Small intestine (tissue), 7 donors: ENCODE data around the gene PDE10A. TPM values are rescaled to one million over a fixed set of nuclear protein-coding genes. Genes with fewer than 3 reads are reported as not detected.

Experiments used
- DNase-seq, 2 donors: peaks; one replicate each; pipeline versions ENCODE4 v3.0.0 to v3.0.0-alpha.2; 2013
- FAIRE-seq: peaks from 2 replicates; lab custom pipeline; 2012; peaks lifted over from hg19 to GRCh38; lab: Jason Lieb, UNC
- H3K27ac ChIP-seq, 3 donors: one replicate each; pipeline ENCODE4 v1.5.1; 2013; ENCODE audit warnings: low read length in 2 of 3, mild to moderate bottlenecking in 2 of 3, control low read depth in 1 of 3, inconsistent platforms in 1 of 3, low read depth in 1 of 3, moderate library complexity in 1 of 3
- H3K27me3 ChIP-seq, 3 donors: one replicate each; pipeline ENCODE4 v1.6.1; 2013; ENCODE audit warnings: low read length in 3 of 3, inconsistent platforms in 1 of 3; ENCODE audit not compliant: control insufficient read depth in 3 of 3, insufficient read depth in 3 of 3
- H3K36me3 ChIP-seq, 3 donors: one replicate each; pipeline ENCODE4 v1.6.1; 2013; ENCODE audit warnings: low read length in 3 of 3, inconsistent platforms in 1 of 3, low read depth in 1 of 3, mild to moderate bottlenecking in 1 of 3, moderate library complexity in 1 of 3; ENCODE audit not compliant: control insufficient read depth in 3 of 3, insufficient read depth in 2 of 3
- H3K4me1 ChIP-seq, 3 donors: one replicate each; pipeline ENCODE4 v1.6.1; 2013; ENCODE audit warnings: low read length in 2 of 3, inconsistent platforms in 1 of 3, low read depth in 1 of 3, mild to moderate bottlenecking in 1 of 3, moderate library complexity in 1 of 3; ENCODE audit not compliant: control insufficient read depth in 3 of 3, insufficient read depth in 2 of 3
- H3K4me3 ChIP-seq, 3 donors: one replicate each; pipeline ENCODE4 v1.5.1; 2013; ENCODE audit warnings: low read length in 3 of 3, control low read depth in 1 of 3, inconsistent platforms in 1 of 3, low read depth in 1 of 3, mild to moderate bottlenecking in 1 of 3, moderate library complexity in 1 of 3
- H3K9me3 ChIP-seq, 2 donors: one replicate each; pipeline ENCODE4 v1.6.1; 2013; ENCODE audit warnings: low read depth in 1 of 2, low read length in 1 of 2; ENCODE audit not compliant: control insufficient read depth in 2 of 2, insufficient read depth in 1 of 2
- WGBS, 3 donors: extraction: QIAGEN DNeasy Blood & Tissue Kit; methylation state at CpG; one replicate each; pipeline ENCODE4 v1.1.7; 2013; 5-methylcytosine and 5-hydroxymethylcytosine counted together
- polyA plus RNA-seq, 4 donors: library from polyadenylated mRNA; stranded (reverse) in 3 of 4; unstranded in 1 of 4; fragments of 200-250 nt in 3 of 4; fragments of 120-200 nt in 1 of 4; gene quantifications; one replicate each; pipeline versions ENCODE4 v1.2.1 to v1.2.3, GENCODE V29; 2013
- donor health status: healthy with polysubstance abuse.
- donor health status: control.
- donor health status: control.
- donor health status: Bipolar disorder and iron deficiency.
- donor health status: healthy.

The PDE10A gene
- polyA plus RNA-seq, 4 donors, result 0.22 to 2.0 (median 0.90) TPM

DNA sequence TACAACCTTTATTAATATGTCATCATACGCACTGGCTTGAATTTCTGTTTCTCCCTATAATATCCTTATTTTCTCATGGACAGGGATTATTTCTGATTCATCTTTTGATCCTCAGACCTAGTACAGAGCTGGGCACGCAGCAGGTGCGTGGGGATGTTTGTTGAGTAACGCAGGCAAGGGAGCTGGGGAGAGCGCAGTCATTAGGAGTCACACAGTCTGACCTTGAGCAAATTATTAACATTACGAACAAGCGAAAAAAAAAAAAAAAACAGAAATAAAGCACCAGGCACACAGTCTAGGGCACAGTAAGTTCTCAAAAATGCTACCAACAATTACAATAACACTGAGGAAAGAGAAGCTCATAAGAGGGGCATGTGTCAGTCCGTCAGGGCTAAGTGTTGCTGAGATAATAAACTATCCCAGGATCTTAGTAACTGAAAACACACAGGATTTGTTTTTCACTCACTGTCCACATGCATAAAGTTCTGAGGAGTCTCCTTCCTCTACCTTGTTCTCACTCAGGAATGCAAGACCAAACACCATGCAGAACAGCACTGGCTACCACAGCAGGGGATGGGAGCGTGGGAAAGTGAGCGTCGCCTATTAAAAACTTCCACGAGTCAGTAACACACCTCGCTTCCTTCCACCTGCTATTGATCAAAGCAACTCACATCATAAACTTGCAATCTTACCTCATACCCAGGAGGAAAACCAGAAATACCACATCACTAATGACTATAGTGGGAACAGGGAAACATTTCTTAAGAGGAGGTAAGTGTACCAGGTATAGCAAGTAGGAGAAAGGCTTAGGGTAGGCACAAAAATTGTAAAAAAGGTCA lies 56.9 kb downstream of the PDE10A start:
- 19 to 70% (median 38%) methylated on average over 13 of the region's 13 CpGs for WGBS, 3 donors
- FAIRE-seq (no peak), DNase-seq (peak; percentile 11 to 35)
- Histone ChIP-seq H3K9me3 (peaks cover 0 to 2% of the 10 kb centered on the region in 2 donors), H3K27me3 (no peaks in the 10 kb centered on the region), H3K4me3 (no peak overlapping the region), H3K27ac (no peak overlapping the region), H3K36me3 (no peaks in the 10 kb centered on the region), H3K4me1 (no peaks in the 10 kb centered on the region)

DNA sequence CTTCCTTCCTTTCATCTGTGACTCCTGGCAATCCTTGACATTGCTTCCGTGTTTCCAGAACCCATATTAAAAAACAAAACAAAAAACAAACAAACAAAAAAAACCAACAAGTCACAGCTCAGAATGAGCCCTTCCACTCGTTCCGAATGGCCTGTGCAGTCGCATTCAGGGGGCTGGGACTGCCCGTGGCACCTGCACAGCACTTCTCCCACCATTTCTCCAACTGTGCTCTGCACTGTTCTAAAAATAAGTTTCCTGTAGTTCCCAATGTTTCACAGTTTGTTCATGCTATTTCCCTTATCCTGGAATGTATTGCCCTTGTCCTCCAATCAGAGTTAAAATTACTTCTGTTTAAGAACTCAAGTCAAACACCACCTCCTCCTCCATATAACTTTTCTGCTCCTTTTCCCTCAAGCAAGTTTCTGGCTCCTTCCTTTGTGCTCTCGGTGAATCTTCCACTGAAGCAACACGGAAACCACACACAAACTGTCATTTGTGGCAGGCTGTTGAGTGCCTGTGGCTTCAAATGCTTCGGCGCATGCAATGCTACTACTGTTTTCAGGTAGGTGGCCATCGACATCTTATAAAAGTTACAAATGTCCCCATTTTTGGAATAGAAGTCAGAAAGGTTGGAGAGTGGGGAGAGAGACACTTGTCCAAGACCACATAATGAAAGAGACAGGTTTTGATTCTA lies 57.7 kb downstream of the PDE10A start:
- Histone ChIP-seq H3K36me3 (no peaks in the 10 kb centered on the region), H3K27ac (no peak overlapping the region), H3K27me3 (no peaks in the 10 kb centered on the region), H3K4me1 (no peaks in the 10 kb centered on the region), H3K9me3 (peaks cover 0 to under 1% of the 10 kb centered on the region in 2 donors), H3K4me3 (no peak overlapping the region)
- DNase-seq (peak in 1 of 2 donors; percentile 16), FAIRE-seq (no peak)
- WGBS, 3 donors, result 46 to 75% (median 54%) methylated on average over 10 of the region's 10 CpGs

DNA sequence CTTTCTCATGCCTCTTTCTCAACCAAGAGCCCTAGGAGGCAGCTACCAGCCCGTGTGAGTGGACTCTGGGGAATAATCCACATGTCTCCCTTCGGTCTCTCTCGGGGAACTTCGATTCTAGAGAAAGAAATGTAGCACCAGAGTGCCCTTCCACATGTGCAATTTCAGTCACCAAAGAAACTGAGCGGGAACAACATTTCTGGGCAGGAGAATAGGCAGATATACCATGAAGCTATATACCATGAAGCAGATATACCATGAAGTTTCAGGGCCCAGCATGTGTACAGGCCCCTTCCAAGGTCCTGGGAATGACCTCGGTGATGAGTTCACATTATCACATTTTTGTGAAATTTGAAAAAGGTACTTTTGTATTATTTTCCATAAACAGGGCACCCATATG lies 60.8 kb downstream of the PDE10A start:
- no peak overlapping the region for H3K27ac ChIP-seq
- no peak overlapping the region for H3K4me3 ChIP-seq
- no peaks in the 10 kb centered on the region for H3K9me3 ChIP-seq
- no peaks in the 10 kb centered on the region for H3K36me3 ChIP-seq
- WGBS, 3 donors, result 83 to 91% (median 90%) methylated on average over 6 of the region's 6 CpGs
- H3K4me1 ChIP-seq, result no peaks in the 10 kb centered on the region
- FAIRE-seq, result no peak
- H3K27me3 ChIP-seq, result no peaks in the 10 kb centered on the region
- no peak for DNase-seq

DNA sequence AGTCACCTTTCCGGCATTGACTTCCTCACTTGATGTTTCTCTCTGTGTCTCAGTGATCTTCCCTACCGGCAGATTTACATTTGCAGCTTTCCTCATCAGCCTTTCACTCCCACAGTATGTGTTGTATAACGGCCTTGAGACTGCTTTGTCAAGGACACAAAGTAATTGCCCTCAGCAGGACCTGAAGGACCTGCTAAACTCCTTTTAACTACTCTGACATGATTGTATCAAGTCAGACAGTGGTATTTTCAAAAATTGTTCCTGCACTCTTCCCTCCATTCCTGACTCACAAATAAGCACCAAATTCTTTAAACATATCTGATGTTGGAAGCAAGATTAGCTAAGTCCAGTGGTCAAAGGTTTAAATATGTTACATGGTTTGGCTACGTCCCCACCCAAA lies 62.4 kb downstream of the PDE10A start:
- H3K27me3 ChIP-seq, result no peaks in the 10 kb centered on the region
- no peak overlapping the region for H3K27ac ChIP-seq
- DNase-seq (no peak), FAIRE-seq (no peak)
- 51 to 66% (median 53%) methylated on average over 4 of the region's 4 CpGs for WGBS, 3 donors
- no peaks in the 10 kb centered on the region for H3K36me3 ChIP-seq
- H3K4me3 ChIP-seq, result no peak overlapping the region
- no peaks in the 10 kb centered on the region for H3K9me3 ChIP-seq
- H3K4me1 ChIP-seq, result no peaks in the 10 kb centered on the region

DNA sequence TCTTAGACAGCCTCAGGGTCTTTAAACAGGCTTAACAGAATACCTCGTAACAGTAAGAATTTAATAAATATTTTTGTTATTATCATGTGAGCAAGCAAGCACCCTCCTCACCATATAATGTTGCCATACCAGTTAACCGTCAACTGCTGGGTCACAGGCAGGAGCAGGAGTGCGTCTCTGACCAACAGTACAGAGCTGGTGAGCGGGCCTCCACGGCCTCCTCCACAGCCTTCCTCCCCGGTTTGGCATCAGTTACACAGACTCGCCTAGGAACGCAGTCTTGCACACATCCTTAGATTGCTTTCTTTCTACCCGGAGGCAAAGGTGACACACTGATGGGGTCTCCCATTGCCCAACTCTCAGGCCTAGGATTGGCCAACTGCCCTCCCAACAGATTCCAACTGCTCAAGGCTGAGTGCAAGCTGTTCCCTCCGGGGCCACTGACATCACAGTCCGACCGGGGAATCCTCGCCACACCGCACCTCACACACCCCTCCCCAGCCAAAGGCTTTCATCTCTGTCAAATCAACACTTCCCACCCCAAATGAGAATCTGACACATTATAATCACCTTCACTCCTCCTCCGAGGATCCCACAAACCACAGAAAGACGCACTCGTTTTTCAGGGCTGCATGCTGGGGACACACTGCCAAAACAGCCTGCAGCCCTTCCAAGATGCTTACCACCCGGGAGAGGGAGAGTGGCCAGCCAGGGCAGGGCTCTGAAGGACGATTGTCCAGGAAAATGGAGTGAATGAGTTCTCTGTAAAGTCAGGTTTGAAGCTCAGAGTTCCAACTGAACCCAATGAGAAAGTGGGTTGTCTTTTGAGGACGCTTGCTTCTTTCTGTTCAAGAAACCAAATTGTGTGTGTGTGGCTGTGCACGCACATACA lies 63.2 kb downstream of the PDE10A start:
- Histone ChIP-seq H3K27ac (no peak overlapping the region), H3K36me3 (no peaks in the 10 kb centered on the region), H3K4me3 (no peak overlapping the region), H3K9me3 (no peaks in the 10 kb centered on the region), H3K27me3 (no peaks in the 10 kb centered on the region), H3K4me1 (no peaks in the 10 kb centered on the region)
- DNase-seq (no peak), FAIRE-seq (no peak)
- 87 to 92% (median 91%) methylated on average over 21 of the region's 21 CpGs for WGBS, 3 donors

DNA sequence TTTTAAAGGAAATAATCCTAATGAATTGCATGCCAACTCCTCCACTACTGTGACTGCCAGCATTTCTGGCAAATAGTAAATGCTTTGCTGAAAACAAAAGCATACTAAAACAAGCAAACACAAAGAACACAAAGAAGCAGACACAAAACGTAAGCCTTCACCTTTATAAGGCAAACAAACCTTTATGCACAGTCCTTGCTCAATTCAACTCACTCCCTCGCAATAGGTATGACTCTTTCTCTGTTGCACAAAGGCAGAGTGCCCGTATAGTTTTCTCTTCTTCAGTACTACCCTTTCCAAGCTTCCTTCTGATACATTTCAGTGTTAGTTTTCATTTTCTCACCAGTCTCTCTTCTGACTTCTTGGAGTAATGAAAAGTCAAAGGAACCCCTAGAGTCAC lies 63.9 kb downstream of the PDE10A start:
- DNase-seq (no peak), FAIRE-seq (no peak)
- Histone ChIP-seq H3K27me3 (no peaks in the 10 kb centered on the region), H3K9me3 (no peaks in the 10 kb centered on the region), H3K4me3 (no peak overlapping the region), H3K27ac (no peak overlapping the region), H3K4me1 (no peaks in the 10 kb centered on the region), H3K36me3 (no peaks in the 10 kb centered on the region)
- 81 to 91% (median 83%) methylated on average over 3 of the region's 3 CpGs for WGBS, 3 donors

DNA sequence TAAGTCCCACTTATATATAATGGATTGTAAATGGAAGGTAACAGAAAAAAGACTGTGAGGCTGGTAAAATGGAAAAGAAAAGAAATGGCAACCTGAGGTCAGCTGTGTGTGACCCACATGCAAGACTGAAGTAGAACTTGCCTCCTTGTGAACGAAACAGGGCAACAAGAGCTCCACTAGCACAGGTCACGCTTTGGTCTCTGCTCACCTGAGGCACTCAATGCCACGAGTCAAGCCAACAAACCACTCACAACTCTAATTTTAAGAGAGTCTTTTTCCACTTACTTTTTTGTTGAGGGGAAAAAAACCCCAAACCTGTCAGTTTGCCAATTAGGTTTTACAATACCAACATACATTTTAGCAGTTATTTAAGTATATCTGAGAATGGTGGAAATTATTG lies 65.2 kb downstream of the PDE10A start:
- WGBS, 3 donors, result 84 to 88% (median 86%) methylated on average over 3 of the region's 3 CpGs
- Histone ChIP-seq H3K9me3 (no peaks in the 10 kb centered on the region), H3K27ac (no peak overlapping the region), H3K27me3 (no peaks in the 10 kb centered on the region), H3K36me3 (no peaks in the 10 kb centered on the region), H3K4me1 (no peaks in the 10 kb centered on the region), H3K4me3 (no peak overlapping the region)
- DNase-seq (no peak), FAIRE-seq (no peak)
